ENCODE measurements around the gene PAEP.

DNA sequence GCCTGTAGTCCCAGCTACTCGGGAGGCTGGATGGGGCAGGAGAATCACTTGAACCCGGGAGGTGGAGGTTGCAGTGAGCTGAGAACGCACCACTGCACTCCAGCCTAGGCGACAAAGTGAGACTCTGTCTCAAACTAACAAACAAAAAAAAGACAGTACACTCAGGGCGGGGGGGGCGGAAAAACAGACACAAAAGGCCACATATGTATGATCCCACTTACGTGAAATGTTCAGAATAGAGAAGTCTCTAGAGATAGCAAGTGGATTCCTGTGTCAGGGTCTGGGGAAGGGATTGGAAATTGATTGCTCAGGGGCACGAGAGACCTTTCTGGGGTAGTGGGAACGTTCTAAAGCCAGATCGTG lies 49.3 kb upstream of the PAEP start:
- TF ChIP-seq, protein P1, sequence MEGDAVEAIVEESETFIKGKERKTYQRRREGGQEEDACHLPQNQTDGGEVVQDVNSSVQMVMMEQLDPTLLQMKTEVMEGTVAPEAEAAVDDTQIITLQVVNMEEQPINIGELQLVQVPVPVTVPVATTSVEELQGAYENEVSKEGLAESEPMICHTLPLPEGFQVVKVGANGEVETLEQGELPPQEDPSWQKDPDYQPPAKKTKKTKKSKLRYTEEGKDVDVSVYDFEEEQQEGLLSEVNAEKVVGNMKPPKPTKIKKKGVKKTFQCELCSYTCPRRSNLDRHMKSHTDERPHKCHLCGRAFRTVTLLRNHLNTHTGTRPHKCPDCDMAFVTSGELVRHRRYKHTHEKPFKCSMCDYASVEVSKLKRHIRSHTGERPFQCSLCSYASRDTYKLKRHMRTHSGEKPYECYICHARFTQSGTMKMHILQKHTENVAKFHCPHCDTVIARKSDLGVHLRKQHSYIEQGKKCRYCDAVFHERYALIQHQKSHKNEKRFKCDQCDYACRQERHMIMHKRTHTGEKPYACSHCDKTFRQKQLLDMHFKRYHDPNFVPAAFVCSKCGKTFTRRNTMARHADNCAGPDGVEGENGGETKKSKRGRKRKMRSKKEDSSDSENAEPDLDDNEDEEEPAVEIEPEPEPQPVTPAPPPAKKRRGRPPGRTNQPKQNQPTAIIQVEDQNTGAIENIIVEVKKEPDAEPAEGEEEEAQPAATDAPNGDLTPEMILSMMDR (IDR thresholded peaks at IDR 0.05), result no peak
- TF ChIP-seq POLR2A (IDR thresholded peaks at IDR 0.05) (no peak), EP300 (IDR thresholded peaks at IDR 0.05) (no peak), POLR2AphosphoS5 (IDR thresholded peaks at IDR 0.05) (no peak)
